GM12878 (cell line): ENCODE data around the gene CD9. TPM values are rescaled to one million over a fixed set of nuclear protein-coding genes. Genes with fewer than 3 reads are reported as not detected.

ENCODE experiments used
- ATAC-seq: fragments of 200-7000 bp; cut with Tn5 transposase; 3 replicates; pipeline ENCODE4 v1.9.1; 2020; ENCODE audit warnings: mild to moderate bottlenecking, moderate library complexity
- BruUV-seq: library from RNA; stranded (reverse); fragments of 400-500 nt; replicated peaks from 2 replicates; lab custom pipeline; 2021; lab: Mats Ljungman, UMichigan
- CTCF ChIA-PET: fragments of 300-600 bp; sonication (Branson Sonifier 250); formaldehyde crosslinking; extraction: SDS; loops from one replicate; lab custom pipeline; 2021; ENCODE audit warnings: inconsistent platforms; lab: Yijun Ruan, JAX
- POLR2A ChIA-PET: fragments of 350-600 bp; formaldehyde crosslinking; extraction: SDS; loops from one replicate; lab custom pipeline; 2021; ENCODE audit warnings: inconsistent platforms; lab: Charles Lee
- RAD21 ChIA-PET: fragments of 300-600 bp; sonication (Branson Sonifier 250); formaldehyde crosslinking; loops from one replicate; lab custom pipeline; 2023; ENCODE audit warnings: antibody characterized with exemption; ENCODE audit not compliant: unreplicated experiment; lab: Charles Lee
- SMC1A ChIA-PET: fragments of 300-600 bp; sonication (Branson Sonifier 250); formaldehyde crosslinking; loops from one replicate; lab custom pipeline; 2023; ENCODE audit not compliant: unreplicated experiment, uncharacterized antibody; lab: Charles Lee
- DNase-seq: peaks from one replicate; pipeline ENCODE4 v3.0.0-alpha.2; 2011; ENCODE audit warnings: low read depth, low spot score
- FAIRE-seq: peaks from 3 replicates; lab custom pipeline; 2011; peaks lifted over from hg19 to GRCh38; lab: Jason Lieb, UNC
- H2AFZ ChIP-seq: 2 replicates; pipeline ENCODE4 v1.6.0; 2011; ENCODE audit warnings: low read depth, low read length, control low read depth; ENCODE audit not compliant: control insufficient read depth
- H3K27ac ChIP-seq: 2 replicates; pipeline ENCODE4 v1.5.1; 2011; ENCODE audit warnings: control low read depth; ENCODE audit not compliant: control insufficient read depth, insufficient read depth
- H3K27me3 ChIP-seq, 2 experiments: replicated peaks in 1 of 2; 2 replicates each; pipeline versions ENCODE4 v1.6.0 to v1.6.1; 2011; ENCODE audit warnings: low read length in 1 of 2; ENCODE audit not compliant: control insufficient read depth in 2 of 2, insufficient read depth in 2 of 2
- H3K36me3 ChIP-seq, 2 experiments: 2 replicates each; pipeline ENCODE4 v1.5.1; 2011; ENCODE audit warnings: low read length in 1 of 2; ENCODE audit not compliant: control insufficient read depth in 2 of 2, insufficient read depth in 2 of 2
- H3K4me1 ChIP-seq: 2 replicates; pipeline ENCODE4 v1.6.1; 2011; ENCODE audit warnings: mild to moderate bottlenecking, low read length, moderate library complexity, mixed read lengths; ENCODE audit not compliant: control insufficient read depth, insufficient read depth
- H3K4me2 ChIP-seq: 2 replicates; pipeline ENCODE4 v1.6.0; 2011; ENCODE audit warnings: control low read depth; ENCODE audit not compliant: control insufficient read depth, insufficient read depth
- H3K4me3 ChIP-seq: fragments of 200-600 bp; sonication (generic); 2 replicates; pipeline ENCODE4 v1.5.1; 2016
- H3K79me2 ChIP-seq: 2 replicates; pipeline ENCODE4 v1.6.0; 2011; ENCODE audit warnings: low read length; ENCODE audit not compliant: control insufficient read depth, insufficient read depth
- H3K9ac ChIP-seq: 2 replicates; pipeline ENCODE4 v1.8.0; 2011; ENCODE audit warnings: low read length, control low read depth, mixed read lengths; ENCODE audit not compliant: control insufficient read depth, insufficient read depth
- H3K9me3 ChIP-seq: replicated peaks from 3 replicates; pipeline ENCODE4 v1.5.1; 2011; ENCODE audit warnings: mild to moderate bottlenecking, low read length; ENCODE audit not compliant: control insufficient read depth, insufficient read depth
- H4K20me1 ChIP-seq: 2 replicates; pipeline ENCODE4 v1.6.0; 2011; ENCODE audit not compliant: control insufficient read depth, insufficient read depth
- CBFB ChIP-seq: IDR thresholded peaks from 2 replicates; pipeline ENCODE4 v1.6.1; 2016; ENCODE audit warnings: antibody characterized with exemption, low read depth
- CBX5 ChIP-seq: sonication (generic); IDR thresholded peaks from 2 replicates; pipeline ENCODE4 v1.6.1; 2016; ENCODE audit warnings: low read depth, moderate library complexity, mild to moderate bottlenecking, inconsistent platforms
- CHD2 ChIP-seq: IDR thresholded peaks from 2 replicates; pipeline ENCODE4 v1.6.1; 2011; ENCODE audit warnings: low read depth, low read length, improper control_type of control experiment, borderline replicate concordance
- ESRRA ChIP-seq: IDR thresholded peaks from 2 replicates; pipeline ENCODE4 v1.6.1; 2012; ENCODE audit warnings: mild to moderate bottlenecking, low read length, improper control_type of control experiment
- FOXK2 ChIP-seq: fragments of 450-650 bp; IDR thresholded peaks from 2 replicates; pipeline ENCODE4 v1.6.1; 2017; ENCODE audit warnings: mild to moderate bottlenecking, moderate library complexity
- FOXM1 ChIP-seq: IDR thresholded peaks from 2 replicates; pipeline ENCODE4 v1.6.1; 2012; ENCODE audit warnings: low read depth, mild to moderate bottlenecking, inconsistent platforms, low read length, moderate library complexity
- IKZF1 ChIP-seq: fragments of 450-650 bp; conservative IDR thresholded peaks from 2 replicates; pipeline ENCODE4 v1.6.1; 2017; ENCODE audit warnings: antibody characterized with exemption, mild to moderate bottlenecking
- IRF4 ChIP-seq: IDR thresholded peaks from 2 replicates; pipeline ENCODE4 v1.6.1; 2011; ENCODE audit warnings: low read depth, low read length
- JUNB ChIP-seq: IDR thresholded peaks from 2 replicates; pipeline ENCODE4 v1.6.1; 2016; ENCODE audit warnings: antibody characterized with exemption, mild to moderate bottlenecking
- JUND ChIP-seq: IDR thresholded peaks from 2 replicates; pipeline ENCODE4 v1.6.1; 2012; ENCODE audit warnings: low read depth, mild to moderate bottlenecking, low read length, improper control_type of control experiment, moderate library complexity
- NFIC ChIP-seq: IDR thresholded peaks from 2 replicates; pipeline ENCODE4 v1.6.1; 2012; ENCODE audit warnings: low read depth, mild to moderate bottlenecking, inconsistent platforms, low read length, moderate library complexity
- NR2C1 ChIP-seq: fragments of 450-650 bp; IDR thresholded peaks from 2 replicates; pipeline ENCODE4 v1.6.1; 2017; ENCODE audit warnings: antibody characterized with exemption, mild to moderate bottlenecking, moderate library complexity
- NR2F1 ChIP-seq: fragments of 450-650 bp; conservative IDR thresholded peaks from 2 replicates; pipeline ENCODE4 v1.6.1; 2017; ENCODE audit warnings: mild to moderate bottlenecking
- POLR2A ChIP-seq: IDR thresholded peaks from 2 replicates; pipeline ENCODE4 v1.6.1; 2011; ENCODE audit warnings: low read depth, mild to moderate bottlenecking, low read length
- RAD21 ChIP-seq: IDR thresholded peaks from 2 replicates; pipeline ENCODE4 v1.6.1; 2011; ENCODE audit warnings: mild to moderate bottlenecking, low read depth, low read length, moderate library complexity; ENCODE audit not compliant: insufficient read depth
- SMAD5 ChIP-seq: IDR thresholded peaks from 2 replicates; pipeline ENCODE4 v1.6.1; 2016; ENCODE audit warnings: antibody characterized with exemption, low read depth
- SUPT20H ChIP-seq: IDR thresholded peaks from 2 replicates; pipeline ENCODE4 v1.6.1; 2011; ENCODE audit warnings: low read depth, mild to moderate bottlenecking, low read length, moderate library complexity, borderline replicate concordance; ENCODE audit not compliant: control insufficient read depth
- WGBS: methylation state at CpG from one replicate; pipeline ENCODE4 v1.1.6; 2016; ENCODE audit warnings: low lambda C conversion rate; ENCODE audit not compliant: insufficient replicate concordance, insufficient coverage; ENCODE audit errors: missing lambda C conversion rate; 5-methylcytosine and 5-hydroxymethylcytosine counted together
- in situ Hi-C: fragments of 300-500 bp; cut with MboI; formaldehyde crosslinking; loops from 9 replicates; pipeline ENCODE4 v1.14.3; 2018; ENCODE audit warnings: mixed read lengths
- intact Hi-C: fragments of 100-400 bp; cut with micrococcal nuclease; formaldehyde crosslinking; loops from one replicate; pipeline ENCODE4 v1.14.2; 2022; ENCODE audit not compliant: unreplicated experiment
- polyA plus RNA-seq, 11 experiments: library from polyadenylated mRNA; depleted of rRNA in 4 of 11; unstranded in 6 of 11; stranded (reverse) in 5 of 11; fragments of >200 nt; fragmentation: Nextera tagmentation in 4 of 11; fragmentation: Illumina TruSeq in 1 of 11; extraction: Ambion mirVana in 4 of 11; extraction: Trizol in 1 of 11; gene quantifications; 1 replicate in 1 of 11; 2 replicates in 10 of 11; pipeline versions ENCODE4 v1.2.1 to v1.2.3, GENCODE V29; 2011 to 2016; ENCODE audit warnings: inconsistent platforms in 2 of 11, missing spikeins in 2 of 11, low read depth in 1 of 11
- total RNA-seq, 4 experiments: library from RNA; depleted of rRNA in 3 of 4; stranded (reverse); fragments of >200 nt in 3 of 4; fragmentation: Illumina TruSeq in 1 of 4; extraction: Trizol in 1 of 4; gene quantifications; 2 replicates each; pipeline versions ENCODE4 v1.2.1 to v1.2.3, GENCODE V29; 2013 to 2021
- TF ChIP-seq, protein P1 (sequence below): IDR thresholded peaks from 2 replicates; pipeline ENCODE4 v1.6.1; 2011; ENCODE audit warnings: borderline replicate concordance, low read depth, mild to moderate bottlenecking, moderate library complexity, mixed read lengths, low read length; ENCODE audit not compliant: insufficient read depth; ENCODE audit errors: extremely low read length

CD9 gene
- total and polyA plus RNA-seq, 10 of the 15 experiments (the other 5 are each of a cell fraction or from before 2014, with no cell fraction given): 4.8 to 29.9 (median 9.7) TPM

DNA sequence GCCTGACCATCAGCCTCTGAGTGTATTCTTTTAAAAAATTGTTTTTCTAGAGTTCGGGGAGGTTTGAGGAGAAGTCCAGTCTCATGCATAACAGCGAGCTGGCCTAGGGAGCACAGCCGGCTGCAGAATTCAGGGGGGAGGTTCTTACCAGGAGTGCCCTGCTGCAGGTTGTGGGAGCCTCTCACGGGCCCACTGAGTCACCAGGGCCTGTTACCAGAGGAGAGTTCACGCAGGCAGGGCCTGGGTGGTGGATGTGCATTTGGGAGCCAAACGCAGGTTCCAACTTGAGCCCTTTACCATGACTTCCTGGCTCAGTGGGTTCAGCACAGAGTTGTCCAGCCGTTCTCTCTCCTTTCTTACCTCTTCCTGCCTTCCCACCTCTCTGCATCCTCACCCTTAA lies 14.4 kb downstream of the CD9 start:
- RAD21 ChIA-PET: interaction anchor here (0.6 to 3.0 kb wide), 5 partner anchors 9 to 145 kb away, joined by 3 to 9 read pairs (median 4); no protein-coding TSS in a partner anchor
- DNase-seq: no peak
- no TSS peak for BruUV-seq
- 34% methylated on average over 7 of the region's 7 CpGs for WGBS
- SMC1A ChIA-PET: interaction anchor here (1.0 to 5.5 kb wide), 4 partner anchors 11 to 63 kb away, joined by 3 to 30 read pairs (median 4); partner anchors contain the start of gene CD9
- intact Hi-C loops: no loop called here
- H3K9me3 ChIP-seq: no peaks in the 10 kb centered on the region
- in situ Hi-C loops: no loop called here
- no peak overlapping the region for H3K4me2 ChIP-seq
- CTCF ChIA-PET: interaction anchor here (1.2 to 5.7 kb wide), 6 partner anchors 8 to 70 kb away, joined by 3 to 38 read pairs (median 8); partner anchors contain the start of gene CD9
- no peak overlapping the region for H3K27ac ChIP-seq
- no peak overlapping the region for H2AFZ ChIP-seq
- POLR2A ChIA-PET: interaction anchor here (1.3 to 3.7 kb wide), 4 partner anchors 11 to 16 kb away, joined by 6 to 20 read pairs (median 13); partner anchors contain the start of gene CD9
- ATAC-seq: no peak
- FAIRE-seq: no peak
- H4K20me1 ChIP-seq: no peaks in the 10 kb centered on the region; the same call in 1 of the 2 replicates
- H3K4me1 ChIP-seq: no peaks in the 10 kb centered on the region
- TF ChIP-seq CBX5 (no peak), JUND (no peak), POLR2A (no peak), NR2F1 (no peak)
- H3K36me3 ChIP-seq: no peaks in the 10 kb centered on the region
- H3K27me3 ChIP-seq: no peaks in the 10 kb centered on the region; a peak in 1 of 4 replicates
- H3K9ac ChIP-seq: no peak overlapping the region
- H3K79me2 ChIP-seq: no peaks in the 10 kb centered on the region
- H3K4me3 ChIP-seq: no peak overlapping the region

DNA sequence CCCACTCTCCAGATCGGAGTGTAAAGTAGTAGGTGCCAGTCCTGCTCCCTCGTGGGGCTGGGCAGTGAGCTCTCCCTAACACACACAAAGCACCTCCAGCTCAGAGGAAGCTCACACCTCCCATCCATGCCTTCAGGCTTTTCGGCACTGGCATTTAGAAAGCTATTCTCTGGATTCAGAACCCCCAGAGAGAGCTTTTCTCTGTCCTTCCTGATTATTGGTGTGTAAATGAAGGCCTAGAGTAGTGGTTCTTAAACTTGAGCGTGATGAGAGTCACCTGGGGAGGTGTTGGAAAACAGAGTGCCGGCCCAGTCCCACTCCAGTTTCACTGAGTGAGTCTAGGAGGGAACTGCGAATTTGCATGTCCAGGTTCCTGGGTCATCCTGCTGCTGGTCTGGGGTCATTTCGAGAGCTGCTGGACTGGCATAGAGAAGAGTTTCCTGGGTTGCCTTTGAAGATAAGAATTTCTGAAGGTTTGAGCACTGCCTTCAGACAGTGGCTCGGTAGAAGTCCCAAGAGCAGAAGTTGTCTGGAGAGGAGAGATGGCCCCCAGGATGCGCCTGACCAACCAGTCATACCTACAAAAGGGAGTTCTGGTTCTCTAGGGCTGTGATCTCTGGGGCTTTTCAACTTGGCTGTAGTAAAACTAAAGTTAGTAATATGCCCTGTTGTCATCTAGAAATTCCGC lies 15.1 kb downstream of the CD9 start:
- no peaks in the 10 kb centered on the region; the same call in 1 of the 2 replicates for H4K20me1 ChIP-seq
- WGBS: 35% methylated on average over 10 of the region's 10 CpGs
- no peak overlapping the region for H3K4me2 ChIP-seq
- no TSS peak for BruUV-seq
- in situ Hi-C loops: no loop called here
- FAIRE-seq (no peak), ATAC-seq (peak; percentile 14; the same call in 2 of the 3 replicates), DNase-seq (no peak)
- H2AFZ ChIP-seq: no peak overlapping the region
- ChIA-PET POLR2A (interaction anchor here (1.3 to 3.7 kb wide), 4 partner anchors 12 to 17 kb away, joined by 6 to 20 read pairs (median 13); partner anchors contain the start of gene CD9), CTCF (interaction anchor here (1.2 to 5.7 kb wide), 4 partner anchors 8 to 14 kb away, joined by 3 to 38 read pairs (median 11); partner anchors contain the start of gene CD9), RAD21 (interaction anchor here (1.0 to 1.4 kb wide), 2 partner anchors 10 to 15 kb away, joined by 3 to 7 read pairs; no protein-coding TSS in a partner anchor), SMC1A (interaction anchor here (0.7 to 5.5 kb wide), 4 partner anchors 8 to 15 kb away, joined by 3 to 30 read pairs (median 4); partner anchors contain the start of gene CD9)
- no peak overlapping the region for H3K9ac ChIP-seq
- intact Hi-C loops: no loop called here
- no peaks in the 10 kb centered on the region for H3K9me3 ChIP-seq
- no peaks in the 10 kb centered on the region for H3K79me2 ChIP-seq
- H3K27ac ChIP-seq: no peak overlapping the region
- H3K36me3 ChIP-seq: no peaks in the 10 kb centered on the region
- no peaks in the 10 kb centered on the region for H3K4me1 ChIP-seq
- H3K4me3 ChIP-seq: no peak overlapping the region
- no peaks in the 10 kb centered on the region; a peak in 1 of 4 replicates for H3K27me3 ChIP-seq
- TF ChIP-seq CBFB (no peak), FOXM1 (no peak), ESRRA (no peak), SMAD5 (no peak), IKZF1 (no peak), CHD2 (no peak), RAD21 (no peak), NR2C1 (no peak), FOXK2 (no peak), JUNB (no peak), NFIC (no peak), SUPT20H (no peak), IRF4 (no peak)
- TF ChIP-seq, protein P1, sequence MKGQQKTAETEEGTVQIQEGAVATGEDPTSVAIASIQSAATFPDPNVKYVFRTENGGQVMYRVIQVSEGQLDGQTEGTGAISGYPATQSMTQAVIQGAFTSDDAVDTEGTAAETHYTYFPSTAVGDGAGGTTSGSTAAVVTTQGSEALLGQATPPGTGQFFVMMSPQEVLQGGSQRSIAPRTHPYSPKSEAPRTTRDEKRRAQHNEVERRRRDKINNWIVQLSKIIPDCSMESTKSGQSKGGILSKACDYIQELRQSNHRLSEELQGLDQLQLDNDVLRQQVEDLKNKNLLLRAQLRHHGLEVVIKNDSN: no peak
